Nephron (organoid): ENCODE results near the gene PNMA1.

ENCODE experiments used
- H3K27ac Mint-ChIP-seq, 3 experiments: 2 replicates each; pipeline ENCODE4 v1.8.0; 2020; ENCODE audit warnings: mixed read lengths in 3 of 3, mild to moderate bottlenecking in 2 of 3, moderate library complexity in 1 of 3
- H3K27me3 Mint-ChIP-seq: 2 replicates; pipeline ENCODE4 v1.8.0; 2021; ENCODE audit warnings: low read depth, mild to moderate bottlenecking, moderate library complexity, mixed read lengths
- H3K36me3 Mint-ChIP-seq: 2 replicates; pipeline ENCODE4 v1.8.0; 2020; ENCODE audit warnings: low read depth, mixed read lengths
- H3K4me1 Mint-ChIP-seq: 2 replicates; pipeline ENCODE4 v1.8.0; 2020; ENCODE audit warnings: mixed read lengths
- H3K4me3 Mint-ChIP-seq, 3 experiments: 2 replicates each; pipeline ENCODE4 v1.8.0; 2020; ENCODE audit warnings: mild to moderate bottlenecking in 3 of 3, mixed read lengths in 3 of 3, moderate library complexity in 2 of 3
- H3K9me3 Mint-ChIP-seq: 2 replicates; pipeline ENCODE4 v1.8.0; 2020; ENCODE audit warnings: mixed read lengths
- CTCF ChIP-seq, 3 experiments: fragments of 200-600 bp; sonication (generic); IDR thresholded peaks; one replicate each; pipeline ENCODE4 v1.5.0; 2021; ENCODE audit warnings: antibody characterized with exemption in 3 of 3; ENCODE audit not compliant: unreplicated experiment in 3 of 3

PNMA1 gene

GRCh38 chr14:73742520-73743238 lies 28.5 kb upstream of the PNMA1 start:
- peaks cover 76% of the 10 kb centered on the region for H3K4me1 Mint-ChIP-seq
- H3K9me3 Mint-ChIP-seq: no peaks in the 10 kb centered on the region
- no peaks in the 10 kb centered on the region for H3K36me3 Mint-ChIP-seq
- peak overlapping the region; percentile 1 to 24 (median 3) for H3K4me3 Mint-ChIP-seq
- TF ChIP-seq CTCF (IDR thresholded peaks at IDR 0.05; ENCODE audit: unreplicated experiment in 3 of 3): no peak
- peak overlapping the region; percentile 92 to 99 (median 96) for H3K27ac Mint-ChIP-seq
- H3K27me3 Mint-ChIP-seq: no peaks in the 10 kb centered on the region

- Mint-ChIP-seq H3K27ac (peak overlapping the region; percentile 92 to 99 (median 96)), H3K36me3 (peaks cover 3% of the 10 kb centered on the region), H3K27me3 (no peaks in the 10 kb centered on the region), H3K4me3 (peak overlapping the region; percentile 44 to 66 (median 66)), H3K4me1 (peaks cover 71% of the 10 kb centered on the region), H3K9me3 (no peaks in the 10 kb centered on the region)
- TF ChIP-seq CTCF (IDR thresholded peaks at IDR 0.05; ENCODE audit: unreplicated experiment in 3 of 3): no peak
These were observed 27.8 kb upstream of the PNMA1 start for GRCh38 chr14:73741876-73742519.

- Mint-ChIP-seq H3K27me3 (no peaks in the 10 kb centered on the region), H3K9me3 (no peaks in the 10 kb centered on the region), H3K36me3 (peaks cover 9% of the 10 kb centered on the region), H3K4me1 (peaks cover 65% of the 10 kb centered on the region), H3K4me3 (peak overlapping the region; percentile 58 to 66 (median 66)), H3K27ac (peak overlapping the region; percentile 92 to 99 (median 96))
- no peak for TF ChIP-seq CTCF (IDR thresholded peaks at IDR 0.05; ENCODE audit: unreplicated experiment in 3 of 3)
These were observed 27.2 kb upstream of the PNMA1 start for GRCh38 chr14:73741386-73741875.

- TF ChIP-seq CTCF (IDR thresholded peaks at IDR 0.05; ENCODE audit: unreplicated experiment in 3 of 3): no peak
- peaks cover 58% of the 10 kb centered on the region for H3K4me1 Mint-ChIP-seq
These were observed 26.6 kb upstream of the PNMA1 start for GRCh38 chr14:73740618-73741326.

GRCh38 chr14:73739899-73740617 lies 25.9 kb upstream of the PNMA1 start:
- Mint-ChIP-seq H3K36me3 (peaks cover 14% of the 10 kb centered on the region), H3K9me3 (no peaks in the 10 kb centered on the region), H3K27me3 (no peaks in the 10 kb centered on the region), H3K4me1 (peaks cover 51% of the 10 kb centered on the region), H3K27ac (peak overlapping the region; percentile 92 to 99 (median 96)), H3K4me3 (no peak overlapping the region)
- TF ChIP-seq CTCF (IDR thresholded peaks at IDR 0.05; ENCODE audit: unreplicated experiment in 3 of 3): no peak

More at GRCh38 chr14:73740618-73741326, 26.6 kb upstream of the PNMA1 start:
- Mint-ChIP-seq H3K27me3 (no peaks in the 10 kb centered on the region), H3K4me3 (peak overlapping the region; percentile 40 to 58 (median 57)), H3K9me3 (no peaks in the 10 kb centered on the region), H3K36me3 (peaks cover 9% of the 10 kb centered on the region), H3K27ac (peak overlapping the region; percentile 92 to 99 (median 96))
